CD4-positive, alpha-beta T cell (primary cell): Measurements from ENCODE around the gene MPZL2. TPM values are rescaled to one million over a fixed set of nuclear protein-coding genes. Genes with fewer than 3 reads are reported as not detected.

Source experiments
- ATAC-seq: fragments of 200-7000 bp; cut with Tn5 transposase; one replicate; pipeline ENCODE4 v1.10.0; 2022; ENCODE audit warnings: mild to moderate bottlenecking; ENCODE audit not compliant: poor library complexity
- CTCF ChIA-PET: fragments of 350-600 bp; sonication (Branson Sonifier 250); formaldehyde crosslinking; loops from one replicate; lab custom pipeline; 2021; ENCODE audit warnings: antibody characterized with exemption, inconsistent platforms; lab: Charles Lee
- POLR2A ChIA-PET: fragments of 350-600 bp; sonication (Branson Sonifier 250); formaldehyde crosslinking; loops from one replicate; lab custom pipeline; 2021; ENCODE audit warnings: antibody characterized with exemption, inconsistent platforms; lab: Charles Lee
- DNase-seq, 14 experiments: peaks; one replicate each; pipeline ENCODE4 v3.0.0-alpha.2; 2013 to 2020; ENCODE audit warnings: mixed read lengths in 2 of 14
- H3K27ac ChIP-seq, 2 donors: one replicate each; pipeline versions ENCODE4 v1.5.1 to v1.7.0; 2013; ENCODE audit warnings: low read length in 2 of 2, low read depth in 1 of 2, mild to moderate bottlenecking in 1 of 2
- H3K27me3 ChIP-seq, 2 experiments: 1 replicate in 1 of 2; 2 replicates in 1 of 2; pipeline versions ENCODE4 v1.6.1 to v1.7.0; 2013; ENCODE audit warnings: low read length in 2 of 2, control low read depth in 1 of 2, mild to moderate bottlenecking in 1 of 2, moderate library complexity in 1 of 2; ENCODE audit not compliant: insufficient read depth in 2 of 2, control insufficient read depth in 1 of 2
- H3K36me3 ChIP-seq: one replicate; pipeline ENCODE4 v1.6.1; 2013; ENCODE audit warnings: low read length, control low read depth; ENCODE audit not compliant: insufficient read depth
- H3K4me1 ChIP-seq: one replicate; pipeline ENCODE4 v1.6.1; 2013; ENCODE audit warnings: low read length, control low read depth; ENCODE audit not compliant: insufficient read depth
- H3K4me3 ChIP-seq: one replicate; pipeline ENCODE4 v1.5.1; 2013; ENCODE audit warnings: mild to moderate bottlenecking, low read length, moderate library complexity
- H3K9me3 ChIP-seq, 2 experiments: 1 replicate in 1 of 2; 2 replicates in 1 of 2; pipeline versions ENCODE4 v1.6.1 to v1.7.0; 2013; ENCODE audit warnings: low read length in 2 of 2, mild to moderate bottlenecking in 2 of 2, control low read depth in 1 of 2, moderate library complexity in 1 of 2; ENCODE audit not compliant: control insufficient read depth in 1 of 2, insufficient read depth in 1 of 2
- H3K27ac Mint-ChIP-seq: one replicate; pipeline ENCODE4 v1.8.0; 2020; ENCODE audit warnings: mixed read lengths
- H3K27me3 Mint-ChIP-seq: one replicate; pipeline ENCODE4 v1.8.0; 2021; ENCODE audit warnings: mixed read lengths
- H3K36me3 Mint-ChIP-seq: one replicate; pipeline ENCODE4 v1.8.0; 2021; ENCODE audit warnings: low read depth, mixed read lengths
- H3K4me1 Mint-ChIP-seq: one replicate; pipeline ENCODE4 v1.8.0; 2021; ENCODE audit warnings: low read depth, mixed read lengths
- H3K4me3 Mint-ChIP-seq: one replicate; pipeline ENCODE4 v1.8.0; 2020; ENCODE audit warnings: mild to moderate bottlenecking, mixed read lengths
- H3K9me3 Mint-ChIP-seq: one replicate; pipeline ENCODE4 v1.8.0; 2020; ENCODE audit warnings: mixed read lengths
- intact Hi-C, 2 experiments: fragments of 100-400 bp; cut with DNase I in 1 of 2; cut with micrococcal nuclease in 1 of 2; formaldehyde crosslinking; loops; one replicate each; pipeline versions ENCODE4 v1.15.1 to v1.9.0; 2023 to 2025; cut with DNase I, micrococcal nuclease
- total RNA-seq, 174 experiments: library from RNA in 2 of 174; stranded (reverse) in 2 of 174; gene quantifications; one replicate each; pipeline ENCODE4 v1.2.3 and lab custom pipeline; 2021 to 2026
- TF ChIP-seq, protein P1 (sequence below): fragments of 200-600 bp; IDR thresholded peaks from one replicate; pipeline ENCODE4 v1.8.0; 2022; ENCODE audit warnings: antibody characterized with exemption, mild to moderate bottlenecking

Gene MPZL2
- total RNA-seq, 2 experiments from 2014 or later, result 0.95 to 1.8 TPM

DNA sequence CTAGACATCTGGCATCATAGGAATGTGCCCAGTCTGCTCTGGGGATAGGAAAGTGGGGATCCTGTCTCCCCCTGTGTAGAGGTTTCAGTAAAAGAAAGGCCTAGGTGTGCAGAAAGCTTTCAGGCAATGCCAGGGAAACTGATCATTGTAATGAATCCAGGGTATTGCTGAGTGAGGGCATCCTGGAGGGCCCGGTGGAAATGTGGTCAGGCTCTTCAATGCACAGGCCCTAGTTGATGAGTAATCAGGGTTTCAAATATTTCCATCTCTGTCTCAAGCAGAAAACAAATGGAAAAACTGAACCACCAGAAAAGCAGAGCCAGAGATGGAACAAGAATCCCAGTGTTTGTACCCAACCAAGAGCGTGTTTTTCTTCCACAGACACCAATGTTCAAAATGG, 42.5 kb upstream of the MPZL2 start:
- DNase-seq (peak in 4 of 14 experiments; percentile 31 to 58 (median 41)), ATAC-seq (no peak)
- no peaks in the 10 kb centered on the region for H3K27me3 Mint-ChIP-seq
- TF ChIP-seq, protein P1, sequence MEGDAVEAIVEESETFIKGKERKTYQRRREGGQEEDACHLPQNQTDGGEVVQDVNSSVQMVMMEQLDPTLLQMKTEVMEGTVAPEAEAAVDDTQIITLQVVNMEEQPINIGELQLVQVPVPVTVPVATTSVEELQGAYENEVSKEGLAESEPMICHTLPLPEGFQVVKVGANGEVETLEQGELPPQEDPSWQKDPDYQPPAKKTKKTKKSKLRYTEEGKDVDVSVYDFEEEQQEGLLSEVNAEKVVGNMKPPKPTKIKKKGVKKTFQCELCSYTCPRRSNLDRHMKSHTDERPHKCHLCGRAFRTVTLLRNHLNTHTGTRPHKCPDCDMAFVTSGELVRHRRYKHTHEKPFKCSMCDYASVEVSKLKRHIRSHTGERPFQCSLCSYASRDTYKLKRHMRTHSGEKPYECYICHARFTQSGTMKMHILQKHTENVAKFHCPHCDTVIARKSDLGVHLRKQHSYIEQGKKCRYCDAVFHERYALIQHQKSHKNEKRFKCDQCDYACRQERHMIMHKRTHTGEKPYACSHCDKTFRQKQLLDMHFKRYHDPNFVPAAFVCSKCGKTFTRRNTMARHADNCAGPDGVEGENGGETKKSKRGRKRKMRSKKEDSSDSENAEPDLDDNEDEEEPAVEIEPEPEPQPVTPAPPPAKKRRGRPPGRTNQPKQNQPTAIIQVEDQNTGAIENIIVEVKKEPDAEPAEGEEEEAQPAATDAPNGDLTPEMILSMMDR, result no peak
- no peaks in the 10 kb centered on the region for H3K9me3 Mint-ChIP-seq
- peak overlapping the region; percentile 100 for H3K27ac Mint-ChIP-seq
- Histone ChIP-seq H3K4me1 (peaks cover 68% of the 10 kb centered on the region), H3K9me3 (no peaks in the 10 kb centered on the region), H3K4me3 (peak overlapping the region; percentile 68), H3K36me3 (peaks cover 44% of the 10 kb centered on the region), H3K27ac (peak overlapping the region; percentile 81 to 88), H3K27me3 (no peaks in the 10 kb centered on the region)
- peak overlapping the region; percentile 96 for H3K4me3 Mint-ChIP-seq
- intact Hi-C loops, result loop anchor here (2.0 to 10.0 kb wide), 4 partner anchors 36 to 131 kb away; partner anchors contain the start of genes CD3D (in 1 of the 2), KMT2A (in 1 of the 2) and MPZL3 (in 1 of the 2)
- H3K4me1 Mint-ChIP-seq, result peaks cover 92% of the 10 kb centered on the region
- peaks cover 71% of the 10 kb centered on the region for H3K36me3 Mint-ChIP-seq
- ChIA-PET CTCF (interaction anchor here (1.2 to 4.0 kb wide), 3 partner anchors 11 to 108 kb away, joined by 4 to 14 read pairs (median 6); no protein-coding TSS in a partner anchor), POLR2A (interaction anchor here (0.6 to 4.5 kb wide), 7 partner anchors 11 to 263 kb away, joined by 3 to 32 read pairs (median 7); partner anchors contain the start of genes MPZL3 and UBE4A)

DNA sequence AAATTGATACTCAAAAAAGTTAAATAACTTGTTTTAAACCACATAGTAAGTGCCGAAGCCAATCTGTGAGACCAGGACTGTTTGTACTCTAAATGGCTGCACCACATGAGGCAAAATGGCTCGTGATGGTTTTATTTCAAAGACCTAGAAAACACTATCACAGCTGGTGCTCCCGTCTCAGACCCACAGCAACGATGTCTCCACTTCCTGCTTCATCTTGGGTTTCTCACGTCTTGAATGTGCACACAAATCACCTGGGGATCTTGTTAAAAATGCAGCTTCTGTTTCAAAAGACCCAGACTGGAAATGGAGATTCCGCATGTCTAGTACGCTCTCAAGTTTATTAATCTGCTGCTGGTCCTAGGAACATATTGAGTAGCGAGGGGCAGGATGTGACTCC, 41.6 kb upstream of the MPZL2 start:
- H3K9me3 ChIP-seq, result no peaks in the 10 kb centered on the region
- ChIA-PET POLR2A (interaction anchor here (0.8 to 4.5 kb wide), 15 partner anchors 10 to 130 kb away, joined by 3 to 32 read pairs (median 6); partner anchors contain the start of genes JAML, KMT2A, MPZL3 and UBE4A), CTCF (interaction anchor here (1.2 to 4.0 kb wide), 5 partner anchors 10 to 107 kb away, joined by 4 to 19 read pairs (median 6); no protein-coding TSS in a partner anchor)
- peaks cover 63% of the 10 kb centered on the region for H3K36me3 Mint-ChIP-seq
- no peaks in the 10 kb centered on the region for H3K9me3 Mint-ChIP-seq
- peaks cover 66% of the 10 kb centered on the region for H3K4me1 ChIP-seq
- TF ChIP-seq, protein P1, result no peak
- ATAC-seq, result peak; percentile 56
- H3K27me3 ChIP-seq, result no peaks in the 10 kb centered on the region
- DNase-seq, result peak in 13 of 14 experiments; percentile 28 to 83 (median 48)
- H3K27ac Mint-ChIP-seq, result peak overlapping the region; percentile 100
- intact Hi-C loops, result loop anchor here (1.0 to 10.0 kb wide), 6 partner anchors 37 to 134 kb away; partner anchors contain the start of genes CD3D (in 1 of the 2), CD3G (in 1 of the 2), KMT2A (in 1 of the 2) and MPZL3 (in 1 of the 2)
- peaks cover 37% of the 10 kb centered on the region for H3K36me3 ChIP-seq
- peak overlapping the region; percentile 68 for H3K4me3 ChIP-seq
- H3K27me3 Mint-ChIP-seq, result no peaks in the 10 kb centered on the region
- peak overlapping the region; percentile 81 to 88 for H3K27ac ChIP-seq
- peak overlapping the region; percentile 96 for H3K4me3 Mint-ChIP-seq
- peaks cover 90% of the 10 kb centered on the region for H3K4me1 Mint-ChIP-seq

DNA sequence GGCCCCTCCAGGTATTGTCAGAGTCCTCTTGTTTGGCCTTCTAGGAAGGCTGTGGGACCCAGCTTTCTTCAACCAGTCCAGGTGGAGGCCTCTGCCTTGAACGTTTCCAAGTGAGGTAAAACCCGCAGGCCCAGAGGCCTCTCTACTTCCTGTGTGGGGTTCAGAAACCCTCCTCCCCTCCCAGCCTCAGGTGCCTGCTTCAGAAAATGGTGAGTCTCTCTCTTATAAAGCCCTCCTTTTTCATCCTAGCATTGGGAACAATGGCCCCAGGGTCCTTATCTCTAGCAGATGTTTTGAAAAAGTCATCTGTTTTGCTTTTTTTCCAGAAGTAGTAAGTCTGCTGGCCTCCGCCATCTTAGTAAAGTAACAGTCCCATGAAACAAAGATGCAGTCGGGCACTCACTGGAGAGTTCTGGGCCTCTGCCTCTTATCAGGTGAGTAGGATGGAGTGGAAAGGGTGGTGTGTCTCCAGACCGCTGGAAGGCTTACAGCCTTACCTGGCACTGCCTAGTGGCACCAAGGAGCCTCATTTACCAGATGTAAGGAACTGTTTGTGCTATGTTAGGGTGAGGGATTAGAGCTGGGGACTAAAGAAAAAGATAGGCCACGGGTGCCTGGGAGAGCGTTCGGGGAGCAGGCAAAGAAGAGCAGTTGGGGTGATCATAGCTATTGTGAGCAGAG, 40.6 kb upstream of the MPZL2 start, which contains the start of gene CD3E:
Gene CD3E (plus strand): TSS at position 163 of the 681 bp plus-strand sequence. CDS start 223 bp downstream, at position 386.
- peak; percentile 51 to 84 (median 64) for DNase-seq
- ATAC-seq, result peak; percentile 73
- Histone ChIP-seq H3K36me3 (peaks cover 30% of the 10 kb centered on the region), H3K9me3 (no peaks in the 10 kb centered on the region), H3K4me1 (peaks cover 64% of the 10 kb centered on the region), H3K27ac (peak within 1 kb of the TSS; percentile 81 to 88), H3K27me3 (no peaks in the 10 kb centered on the region), H3K4me3 (peak within 1 kb of the TSS; percentile 68)
- peaks cover 53% of the 10 kb centered on the region for H3K36me3 Mint-ChIP-seq
- H3K27ac Mint-ChIP-seq, result peak within 1 kb of the TSS; percentile 100
- TF ChIP-seq, protein P1, result no peak
- peak within 1 kb of the TSS; percentile 96 for H3K4me3 Mint-ChIP-seq
- CTCF ChIA-PET, result interaction anchor here (0.9 to 2.4 kb wide), 7 partner anchors 9 to 106 kb away, joined by 3 to 19 read pairs (median 5); partner anchors contain the start of gene CD3D
- no peaks in the 10 kb centered on the region for H3K27me3 Mint-ChIP-seq
- no peaks in the 10 kb centered on the region for H3K9me3 Mint-ChIP-seq
- intact Hi-C loops, result loop anchor here (1.0 to 10.0 kb wide), 5 partner anchors 40 to 135 kb away; partner anchors contain the start of genes CD3G (in 1 of the 2), KMT2A (in 1 of the 2) and MPZL3 (in 1 of the 2)
- H3K4me1 Mint-ChIP-seq, result peaks cover 87% of the 10 kb centered on the region
- POLR2A ChIA-PET, result interaction anchor here (0.5 to 4.5 kb wide), 30 partner anchors 8 to 1009 kb away, joined by 3 to 32 read pairs (median 4); partner anchors contain the start of genes ARCN1, JAML, KMT2A and MPZL2
